LNCAP (cell line): ENCODE data around the gene GALNT2.

Experiments used
- TF ChIP-seq, protein P1 (sequence below): fragments of 450-650 bp; IDR thresholded peaks from 2 replicates; pipeline ENCODE4 v1.5.1; 2017; ENCODE audit warnings: mild to moderate bottlenecking

The GALNT2 gene

DNA sequence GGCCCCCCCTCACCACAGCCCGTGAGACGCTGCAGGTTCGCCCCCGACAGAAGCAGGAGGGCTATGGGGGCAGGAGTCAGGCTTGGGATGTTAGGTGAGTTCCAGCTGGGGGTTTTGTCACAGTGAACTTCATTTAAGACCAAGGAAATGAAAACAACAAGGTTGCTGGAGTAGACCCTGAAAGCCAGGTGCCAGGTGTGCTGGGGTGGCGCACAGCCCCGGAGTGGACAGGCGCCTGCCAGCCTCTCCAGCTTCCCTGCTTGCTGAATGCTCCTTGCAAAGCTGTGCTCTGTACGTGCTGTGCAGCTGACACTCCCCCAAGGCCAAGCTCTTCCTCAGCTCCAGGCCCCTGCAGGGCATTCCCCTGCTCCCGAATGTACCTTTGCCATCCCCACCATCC is 256.6 kb downstream of the GALNT2 start:
- TF ChIP-seq, protein P1, sequence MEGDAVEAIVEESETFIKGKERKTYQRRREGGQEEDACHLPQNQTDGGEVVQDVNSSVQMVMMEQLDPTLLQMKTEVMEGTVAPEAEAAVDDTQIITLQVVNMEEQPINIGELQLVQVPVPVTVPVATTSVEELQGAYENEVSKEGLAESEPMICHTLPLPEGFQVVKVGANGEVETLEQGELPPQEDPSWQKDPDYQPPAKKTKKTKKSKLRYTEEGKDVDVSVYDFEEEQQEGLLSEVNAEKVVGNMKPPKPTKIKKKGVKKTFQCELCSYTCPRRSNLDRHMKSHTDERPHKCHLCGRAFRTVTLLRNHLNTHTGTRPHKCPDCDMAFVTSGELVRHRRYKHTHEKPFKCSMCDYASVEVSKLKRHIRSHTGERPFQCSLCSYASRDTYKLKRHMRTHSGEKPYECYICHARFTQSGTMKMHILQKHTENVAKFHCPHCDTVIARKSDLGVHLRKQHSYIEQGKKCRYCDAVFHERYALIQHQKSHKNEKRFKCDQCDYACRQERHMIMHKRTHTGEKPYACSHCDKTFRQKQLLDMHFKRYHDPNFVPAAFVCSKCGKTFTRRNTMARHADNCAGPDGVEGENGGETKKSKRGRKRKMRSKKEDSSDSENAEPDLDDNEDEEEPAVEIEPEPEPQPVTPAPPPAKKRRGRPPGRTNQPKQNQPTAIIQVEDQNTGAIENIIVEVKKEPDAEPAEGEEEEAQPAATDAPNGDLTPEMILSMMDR: no peak

DNA sequence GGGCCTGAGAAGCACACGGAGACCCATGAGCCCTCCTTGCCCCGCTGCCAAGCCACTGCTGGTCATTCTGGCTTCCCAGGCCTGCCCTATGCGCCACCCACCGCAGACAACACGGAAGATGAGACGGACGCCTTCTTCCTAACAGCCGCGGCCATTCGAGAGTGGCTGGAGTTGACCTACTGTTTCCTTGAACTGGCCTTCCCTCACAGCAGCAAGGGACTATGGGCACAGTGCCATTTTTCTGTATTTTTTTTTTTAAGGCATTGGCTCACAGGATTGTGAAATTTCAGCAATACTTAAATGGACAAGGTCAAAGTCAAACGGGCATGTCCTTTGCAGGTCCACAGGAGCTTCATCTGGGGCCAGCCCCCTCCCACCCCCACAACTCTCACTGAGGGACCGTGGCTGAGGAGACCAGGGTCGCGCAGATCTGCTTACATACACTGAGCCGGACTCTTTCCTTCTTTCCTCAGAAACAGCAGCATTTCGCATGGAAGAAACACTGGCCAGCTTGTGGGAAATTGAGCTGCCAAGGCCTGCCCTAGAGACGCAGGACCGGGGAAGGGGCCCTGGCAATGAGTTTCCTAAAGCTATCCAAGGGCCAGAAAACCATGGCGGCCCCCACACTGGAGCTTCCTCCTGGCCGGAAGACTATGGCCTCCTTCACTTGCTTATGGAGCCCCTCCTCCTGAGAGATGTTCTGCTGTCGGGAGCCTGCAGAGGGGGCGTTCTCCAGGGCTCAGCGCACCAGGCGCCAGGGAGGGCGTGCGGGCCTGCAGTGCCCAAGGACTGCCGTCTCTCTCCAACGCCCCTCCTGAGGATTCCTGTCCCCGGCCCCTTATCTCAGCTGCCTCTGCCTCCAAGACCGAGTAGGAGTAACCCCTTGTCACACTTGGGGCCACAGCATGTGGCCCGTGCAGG is 260.2 kb downstream of the GALNT2 start:
- TF ChIP-seq, protein P1: no peak

DNA sequence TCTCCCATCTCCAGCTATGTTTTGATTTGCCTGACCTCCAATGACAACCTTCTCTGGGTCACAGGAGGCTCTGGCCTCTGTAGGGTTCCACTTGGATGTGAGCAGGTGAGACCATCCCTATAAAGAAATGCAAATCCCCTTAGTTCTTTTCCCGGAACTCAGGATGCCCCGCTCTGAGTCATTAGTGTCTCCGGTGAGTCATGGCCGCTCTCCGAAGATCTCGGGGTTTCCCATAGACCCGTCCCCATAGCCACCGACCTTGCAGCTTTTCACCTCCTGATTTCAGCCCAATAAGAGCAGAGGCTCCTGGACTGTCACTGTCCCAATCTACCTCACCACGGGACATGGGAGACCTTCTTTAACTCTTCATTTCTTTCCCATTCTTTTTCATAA is 260.9 kb downstream of the GALNT2 start:
- TF ChIP-seq, protein P1: no peak

DNA sequence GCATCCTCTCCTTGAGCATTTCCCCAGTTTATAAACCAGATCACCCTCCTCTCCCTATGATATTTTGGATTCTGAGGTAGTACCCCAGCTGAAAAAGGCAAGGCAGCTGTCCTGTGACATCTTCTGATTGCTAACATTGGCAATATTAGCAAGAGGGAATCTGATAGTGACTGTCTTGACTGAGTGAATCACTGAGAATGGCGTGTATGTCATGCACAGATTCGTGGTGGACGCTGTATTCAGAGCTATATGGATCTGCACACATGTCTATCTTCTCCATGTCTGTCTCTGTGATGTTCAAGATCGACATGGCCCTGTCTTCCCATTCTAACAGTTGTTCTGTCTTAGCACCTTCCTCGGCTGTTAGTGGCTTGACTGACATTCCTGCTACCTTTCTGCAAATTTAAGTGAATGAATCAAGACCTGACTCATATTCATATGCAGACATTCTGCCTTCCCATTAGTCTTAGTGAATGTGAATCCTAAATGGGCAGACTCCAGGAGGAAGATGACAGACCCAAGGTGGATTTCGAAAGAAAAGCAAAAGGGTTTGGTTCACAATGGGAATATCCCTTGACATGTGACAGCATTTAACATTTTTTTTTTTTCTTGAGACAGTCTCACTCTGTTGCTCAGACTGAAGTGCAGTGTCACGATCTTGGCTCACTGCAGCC is 261.4 kb downstream of the GALNT2 start:
- TF ChIP-seq, protein P1: no peak

DNA sequence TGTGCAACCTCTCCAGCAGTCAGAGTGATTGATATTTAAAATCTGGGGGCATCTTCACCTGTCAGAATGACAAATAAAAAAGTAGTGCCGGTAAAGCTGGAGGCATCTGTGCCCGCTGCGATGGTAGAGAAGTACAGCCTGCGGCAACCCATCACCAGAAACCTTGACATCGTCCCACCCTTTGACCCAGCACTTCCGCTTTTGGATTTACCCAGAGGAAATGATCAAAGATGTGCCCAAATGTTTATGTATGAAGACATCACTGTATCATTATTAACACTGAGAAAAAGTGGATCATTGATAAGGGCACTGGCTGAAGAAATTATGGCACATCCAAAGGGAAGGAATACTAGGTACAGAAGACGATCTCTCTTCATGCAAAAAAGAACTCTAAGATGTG is 263.1 kb downstream of the GALNT2 start:
- TF ChIP-seq, protein P1: no peak
